NCI-H1417 (cell line): ENCODE measurements around the gene GORASP1.
A peak's percentile ranks its signal among the peaks of the same experiment; 100 is the strongest.

Experiments
- DNase-seq, 3 experiments: peaks; one replicate each; lab custom pipeline; 2025; lab: John Stamatoyannopoulos, UW

The GORASP1 gene

GRCh38 chr3:39141171-39141995, 34.0 kb upstream of the GORASP1 start:
- DNase-seq = peak in 2 of 3 experiments; percentile 40 to 56

GRCh38 chr3:39140341-39140971, 33.0 kb upstream of the GORASP1 start:
- DNase-seq = no peak

- no peak for DNase-seq
These were observed 32.0 kb upstream of the GORASP1 start for GRCh38 chr3:39139442-39139841.

- no peak for DNase-seq
These were observed 31.5 kb upstream of the GORASP1 start for GRCh38 chr3:39138804-39139415.

- DNase-seq = no peak
These were observed 30.8 kb upstream of the GORASP1 start for GRCh38 chr3:39137991-39138803.

- no peak for DNase-seq
These were observed 30.1 kb upstream of the GORASP1 start for GRCh38 chr3:39137435-39137936.

- DNase-seq = no peak
These were observed 29.4 kb upstream of the GORASP1 start for GRCh38 chr3:39136533-39137434.

GRCh38 chr3:39135170-39135805, 27.9 kb upstream of the GORASP1 start:
- DNase-seq = no peak

GRCh38 chr3:39134305-39134704, 26.9 kb upstream of the GORASP1 start:
- DNase-seq = no peak

GRCh38 chr3:39133822-39134221, 26.4 kb upstream of the GORASP1 start:
- DNase-seq = no peak

- no peak for DNase-seq
These were observed 25.7 kb upstream of the GORASP1 start for GRCh38 chr3:39133093-39133490.

GRCh38 chr3:39132096-39133092, 25.0 kb upstream of the GORASP1 start:
- no peak for DNase-seq

- DNase-seq = no peak
These were observed 23.4 kb upstream of the GORASP1 start for GRCh38 chr3:39130693-39131265.

GRCh38 chr3:39130026-39130425, 22.6 kb upstream of the GORASP1 start:
- DNase-seq = no peak

- no peak for DNase-seq
These were observed 21.5 kb upstream of the GORASP1 start for GRCh38 chr3:39128951-39129350.

GRCh38 chr3:39127908-39128304, 20.5 kb upstream of the GORASP1 start:
- DNase-seq = no peak

- DNase-seq = peak in 2 of 3 experiments; percentile 39 to 72
These were observed 20.0 kb upstream of the GORASP1 start for GRCh38 chr3:39127269-39127907.

GRCh38 chr3:39126532-39127071, 19.2 kb upstream of the GORASP1 start:
- peak in 2 of 3 experiments; percentile 20 to 53 for DNase-seq
